ENCODE measurements around the gene LCLAT1.

LCLAT1 gene

DNA sequence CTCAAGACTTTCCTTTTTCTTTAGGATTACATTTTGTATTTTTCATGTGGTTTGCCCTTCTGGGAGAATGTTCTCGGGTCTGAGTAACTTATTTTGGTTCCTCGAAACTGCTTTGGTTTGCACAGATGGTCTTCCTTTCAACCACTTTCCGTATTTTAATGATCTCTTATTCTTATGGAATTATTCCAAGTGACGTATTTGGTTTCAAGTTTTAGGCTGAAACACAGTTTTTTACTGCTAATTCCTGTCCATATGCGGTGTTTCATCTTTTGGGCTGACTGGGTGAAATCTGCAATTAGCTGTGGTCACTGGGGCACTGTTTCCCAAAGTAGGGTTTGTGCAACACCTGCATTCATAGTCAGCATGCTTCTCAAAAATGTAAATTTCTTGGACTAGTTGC lies 237.5 kb downstream of the LCLAT1 start:
- in situ Hi-C loops (cut with MboI; ENCODE audit: low pct_unique_long_range_greater_than_20kb, low sequenced_read_pairs, unreplicated experiment): no loop called here
- TF ChIP-seq, protein P1, sequence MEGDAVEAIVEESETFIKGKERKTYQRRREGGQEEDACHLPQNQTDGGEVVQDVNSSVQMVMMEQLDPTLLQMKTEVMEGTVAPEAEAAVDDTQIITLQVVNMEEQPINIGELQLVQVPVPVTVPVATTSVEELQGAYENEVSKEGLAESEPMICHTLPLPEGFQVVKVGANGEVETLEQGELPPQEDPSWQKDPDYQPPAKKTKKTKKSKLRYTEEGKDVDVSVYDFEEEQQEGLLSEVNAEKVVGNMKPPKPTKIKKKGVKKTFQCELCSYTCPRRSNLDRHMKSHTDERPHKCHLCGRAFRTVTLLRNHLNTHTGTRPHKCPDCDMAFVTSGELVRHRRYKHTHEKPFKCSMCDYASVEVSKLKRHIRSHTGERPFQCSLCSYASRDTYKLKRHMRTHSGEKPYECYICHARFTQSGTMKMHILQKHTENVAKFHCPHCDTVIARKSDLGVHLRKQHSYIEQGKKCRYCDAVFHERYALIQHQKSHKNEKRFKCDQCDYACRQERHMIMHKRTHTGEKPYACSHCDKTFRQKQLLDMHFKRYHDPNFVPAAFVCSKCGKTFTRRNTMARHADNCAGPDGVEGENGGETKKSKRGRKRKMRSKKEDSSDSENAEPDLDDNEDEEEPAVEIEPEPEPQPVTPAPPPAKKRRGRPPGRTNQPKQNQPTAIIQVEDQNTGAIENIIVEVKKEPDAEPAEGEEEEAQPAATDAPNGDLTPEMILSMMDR (IDR thresholded peaks at IDR 0.05; ENCODE audit: extremely low read depth, insufficient read depth, missing control alignments): no peak

DNA sequence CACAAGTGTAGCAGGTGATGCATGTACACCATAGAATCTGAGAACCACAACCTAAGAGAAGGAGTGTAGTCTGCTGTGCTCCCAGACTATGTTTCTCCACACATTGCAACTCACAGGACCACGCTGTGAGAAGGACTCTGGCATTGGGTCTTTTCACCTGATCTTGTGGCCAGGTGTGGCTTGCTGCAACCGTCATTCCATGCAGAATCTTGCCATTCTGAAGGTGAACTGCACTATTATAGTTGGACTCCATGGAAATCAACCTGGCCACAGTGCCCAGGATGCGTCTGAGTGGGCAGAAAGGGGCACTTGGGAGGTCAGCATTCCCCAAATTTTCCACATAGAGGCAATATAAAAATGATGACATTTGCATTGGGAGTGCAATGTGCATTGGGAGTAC lies 237.9 kb downstream of the LCLAT1 start:
- no peak for DNase-seq (ENCODE audit: low spot score)
- in situ Hi-C loops (cut with MboI; ENCODE audit: low pct_unique_long_range_greater_than_20kb, low sequenced_read_pairs, unreplicated experiment): no loop called here
- TF ChIP-seq, protein P1 (IDR thresholded peaks at IDR 0.05; ENCODE audit: extremely low read depth, insufficient read depth, missing control alignments): no peak

More for the DNA sequence above, 237.5 kb downstream of the LCLAT1 start:
- DNase-seq (ENCODE audit: low spot score): no peak

DNA sequence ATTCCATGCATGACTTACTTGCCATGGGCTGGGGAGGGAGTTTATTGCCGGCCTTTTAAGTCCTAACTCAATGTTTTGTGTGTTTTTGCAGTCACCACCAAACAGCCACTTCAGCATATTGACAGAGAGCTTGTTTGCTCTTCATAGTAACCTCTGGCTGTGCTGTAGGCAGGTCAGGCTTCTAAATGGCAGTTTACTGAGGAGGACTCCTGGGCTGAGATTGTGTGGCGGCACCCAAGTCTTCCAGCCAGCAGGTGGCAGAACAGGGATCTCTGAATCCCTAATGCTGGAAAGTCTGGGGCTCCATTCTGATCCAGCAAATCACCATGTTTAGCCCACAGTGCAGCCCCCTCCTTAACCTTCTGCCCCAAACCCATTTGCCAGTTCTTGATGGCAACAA lies 239.0 kb downstream of the LCLAT1 start:
- TF ChIP-seq, protein P1 (IDR thresholded peaks at IDR 0.05; ENCODE audit: extremely low read depth, insufficient read depth, missing control alignments): peak; percentile 46
- DNase-seq (ENCODE audit: low spot score): no peak
- in situ Hi-C loops (cut with MboI; ENCODE audit: low pct_unique_long_range_greater_than_20kb, low sequenced_read_pairs, unreplicated experiment): no loop called here

DNA sequence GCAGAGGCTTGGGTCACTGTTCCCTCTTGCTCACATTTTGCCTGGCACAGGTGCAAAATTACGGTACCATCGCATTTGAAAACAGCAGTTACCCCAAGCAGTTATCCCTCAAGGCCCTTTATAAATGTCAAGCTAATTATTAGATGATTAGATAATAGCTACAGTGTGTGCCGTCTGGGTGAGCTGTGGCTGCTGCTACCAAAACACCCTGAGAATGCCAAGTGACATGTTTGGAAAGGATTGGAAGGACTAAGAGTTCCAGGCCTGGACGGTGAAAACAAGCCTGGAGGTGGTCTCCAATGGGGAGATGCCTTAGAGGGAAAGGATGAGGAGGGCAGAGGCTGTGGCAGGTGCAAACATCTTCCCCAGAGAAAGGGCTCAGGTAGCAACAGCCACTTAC lies 239.6 kb downstream of the LCLAT1 start:
- TF ChIP-seq, protein P1 (IDR thresholded peaks at IDR 0.05; ENCODE audit: extremely low read depth, insufficient read depth, missing control alignments): no peak
- no peak for DNase-seq (ENCODE audit: low spot score)
- in situ Hi-C loops (cut with MboI; ENCODE audit: low pct_unique_long_range_greater_than_20kb, low sequenced_read_pairs, unreplicated experiment): no loop called here

DNA sequence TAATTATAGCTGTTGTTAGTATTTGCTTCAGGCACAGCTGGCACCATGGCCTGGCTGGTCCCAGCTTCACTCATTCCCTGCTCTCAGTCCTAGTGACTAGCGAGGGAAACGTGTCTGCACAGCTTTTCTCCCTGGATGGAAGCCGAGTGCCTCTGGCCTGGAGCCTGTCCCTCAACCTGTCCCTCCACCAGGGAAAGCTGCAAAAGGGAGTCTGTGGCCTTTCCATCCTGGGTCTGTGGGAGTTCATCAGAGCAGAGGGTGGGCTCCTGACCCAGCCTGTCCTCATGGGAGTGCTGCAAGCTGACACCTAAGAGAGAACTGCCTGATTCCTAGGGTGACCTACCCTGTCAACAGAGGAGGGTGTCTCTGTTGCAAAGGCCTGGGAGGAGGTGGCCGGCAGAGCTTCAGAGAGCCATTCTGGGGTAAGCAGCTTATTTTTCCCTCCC lies 241.9 kb downstream of the LCLAT1 start:
- in situ Hi-C loops (cut with MboI; ENCODE audit: low pct_unique_long_range_greater_than_20kb, low sequenced_read_pairs, unreplicated experiment): no loop called here
- DNase-seq (ENCODE audit: low spot score): no peak
- TF ChIP-seq, protein P1 (IDR thresholded peaks at IDR 0.05; ENCODE audit: extremely low read depth, insufficient read depth, missing control alignments): no peak

DNA sequence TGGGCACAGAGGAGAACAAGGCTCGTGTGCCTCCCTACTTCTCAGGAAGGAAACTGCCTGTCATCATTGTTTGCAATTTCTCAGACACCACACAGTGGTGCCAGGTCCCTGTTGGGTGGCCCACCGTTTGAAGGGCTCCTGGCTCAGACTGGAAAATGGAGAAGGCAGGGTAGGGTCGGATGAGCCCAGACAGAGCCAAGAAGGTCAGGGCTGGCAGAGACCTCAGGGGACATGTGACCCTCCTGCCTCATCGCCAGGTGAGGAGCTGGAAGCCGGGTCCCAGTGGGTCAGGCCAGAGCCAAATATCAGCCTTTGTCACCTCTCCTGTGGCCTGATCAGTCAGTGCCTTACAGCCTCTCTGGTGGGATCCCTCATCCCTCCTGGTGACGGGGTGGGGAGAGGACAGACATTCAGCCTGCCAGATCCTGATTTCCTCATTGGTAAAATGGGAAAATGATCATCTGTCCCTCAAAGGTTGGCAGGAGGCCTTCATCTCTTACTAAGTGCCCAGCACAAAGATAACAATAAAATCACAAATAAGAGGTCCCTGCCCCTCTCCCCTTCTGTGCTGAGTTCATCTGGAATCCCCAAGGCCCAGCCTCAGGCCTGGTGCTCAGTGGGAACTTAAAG lies 242.6 kb downstream of the LCLAT1 start:
- TF ChIP-seq, protein P1 (IDR thresholded peaks at IDR 0.05; ENCODE audit: extremely low read depth, insufficient read depth, missing control alignments): no peak
- DNase-seq (ENCODE audit: low spot score): no peak
- in situ Hi-C loops (cut with MboI; ENCODE audit: low pct_unique_long_range_greater_than_20kb, low sequenced_read_pairs, unreplicated experiment): no loop called here

All from GM13977 (cell line).